ENCODE measurements around the gene TUT4.

Gene TUT4

GRCh38 chr1:52569449-52570210 is 16.7 kb upstream of the TUT4 start:
- DNase-seq: no peak

DNA sequence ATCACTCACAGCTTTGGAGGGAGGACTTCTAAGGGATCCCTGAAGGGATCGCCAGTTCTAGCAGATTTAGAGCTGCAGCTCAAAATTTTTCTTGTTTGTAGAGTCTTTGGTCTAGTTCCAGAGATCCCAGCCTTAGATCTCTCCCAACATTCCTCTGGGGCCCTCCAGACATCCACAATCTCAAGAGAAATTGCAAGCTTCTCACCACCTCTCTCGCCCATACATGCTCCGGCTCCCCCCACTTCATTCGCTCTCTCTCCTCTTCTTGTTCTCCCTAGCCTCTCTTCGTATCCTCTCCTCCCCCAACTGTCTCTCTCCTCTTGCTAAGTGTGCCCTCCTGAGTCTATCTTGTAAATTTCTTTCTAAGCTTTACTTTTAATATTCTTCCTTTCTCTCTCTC is 15.1 kb upstream of the TUT4 start:
- DNase-seq: no peak

- no peak for DNase-seq
These were observed 9.9 kb upstream of the TUT4 start for GRCh38 chr1:52562766-52563165.

GRCh38 chr1:52559875-52560274 is 7.0 kb upstream of the TUT4 start:
- no peak for DNase-seq

DNA sequence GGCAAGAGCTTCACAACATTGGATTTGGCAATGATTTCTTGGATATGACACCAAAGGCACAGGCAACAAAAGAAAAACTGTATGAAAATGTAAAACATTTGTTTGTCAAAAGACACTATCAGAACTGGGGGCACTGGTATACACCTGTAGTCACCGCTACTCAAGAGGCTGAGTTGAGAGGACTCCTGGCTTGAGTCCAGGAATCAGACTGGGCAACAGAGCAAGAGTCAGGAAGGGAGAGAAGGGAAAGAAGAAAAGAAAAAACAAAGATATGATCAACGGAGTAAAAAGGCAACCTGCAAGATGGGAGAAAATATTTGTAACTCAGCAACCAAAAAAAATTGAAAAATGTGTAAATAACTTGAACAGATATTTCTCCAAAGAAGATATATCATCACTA is 6.0 kb upstream of the TUT4 start:
- no peak for DNase-seq

- DNase-seq: no peak
These were observed 3.9 kb upstream of the TUT4 start for GRCh38 chr1:52556641-52557360.

- no peak for DNase-seq
These were observed 1.9 kb upstream of the TUT4 start for GRCh38 chr1:52554756-52555155.

DNA sequence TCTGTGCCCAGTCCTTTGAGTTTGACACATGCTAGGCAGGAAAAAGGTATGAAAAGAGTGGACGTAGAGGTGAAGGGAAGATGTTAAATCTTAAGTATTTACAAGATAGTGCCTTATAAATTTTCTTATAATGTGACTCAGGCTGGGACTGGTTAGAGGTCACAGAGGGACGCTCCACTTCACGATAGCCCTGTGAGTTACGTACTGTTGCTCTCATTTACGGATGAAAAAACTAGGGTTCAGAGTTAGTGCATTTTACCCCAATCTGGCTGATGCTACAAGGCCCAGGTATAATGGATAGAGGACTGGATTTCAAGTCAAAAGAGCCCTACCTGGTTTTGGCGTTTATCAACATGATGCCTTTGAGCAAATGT is 1.4 kb upstream of the TUT4 start:
- DNase-seq: no peak

DNA sequence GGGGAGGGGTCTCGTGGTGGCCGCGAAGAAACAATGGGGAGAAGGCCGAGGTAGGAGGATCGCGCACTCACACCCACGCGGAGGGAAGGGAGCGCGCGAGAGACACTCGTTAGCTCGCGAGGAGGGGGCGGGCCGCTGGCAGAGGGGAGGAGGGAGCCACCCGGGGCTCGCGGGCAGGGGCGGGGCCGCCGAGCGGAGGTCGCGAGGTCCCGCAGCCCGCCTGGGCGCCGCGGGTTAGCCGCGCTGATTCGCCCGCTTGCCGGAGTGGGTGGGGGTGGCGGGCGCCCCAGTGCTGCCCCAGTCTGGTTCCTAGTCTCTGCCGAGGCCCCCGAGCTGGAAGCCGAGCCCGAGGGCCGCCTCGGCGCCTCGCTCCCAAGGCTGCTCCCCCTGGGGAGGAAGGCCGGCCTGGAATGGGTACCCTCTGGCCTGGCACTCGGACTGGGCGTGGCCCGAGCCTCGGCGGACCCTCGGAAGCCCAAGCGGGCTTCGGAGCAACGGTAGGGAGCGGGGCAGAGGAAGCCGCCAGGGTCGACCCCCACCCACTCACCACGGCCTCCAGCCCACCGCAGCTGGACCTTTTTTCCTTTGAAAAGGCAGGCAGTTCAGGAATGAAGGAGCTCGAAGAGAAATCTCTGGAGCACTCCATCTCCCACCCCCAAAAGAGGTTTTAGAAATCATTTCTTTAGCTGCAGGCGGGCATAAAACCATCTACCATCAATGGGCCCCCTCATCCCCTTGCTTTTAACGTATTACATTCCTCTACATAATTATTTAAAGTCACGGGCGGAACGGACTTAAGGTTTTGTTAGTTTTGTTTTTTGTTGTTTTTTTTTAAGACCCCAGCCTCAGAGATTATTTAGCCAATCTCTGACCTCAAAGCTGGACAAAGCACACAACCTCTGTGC is 722 bp upstream of the TUT4 start:
- peak; percentile 91 for DNase-seq

DNA sequence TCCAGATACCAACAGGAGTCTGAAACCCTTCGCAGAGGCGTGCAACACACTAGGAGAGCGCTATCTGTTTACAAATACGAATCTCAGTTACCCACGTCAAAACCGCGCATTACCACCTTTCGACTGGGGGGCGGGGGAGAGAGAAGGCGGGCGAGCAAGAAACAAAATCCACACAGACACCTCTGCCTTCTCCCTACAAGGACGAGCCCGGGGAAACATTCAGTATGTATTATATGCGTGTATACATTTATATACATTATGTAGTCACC is 722 bp downstream of the TUT4 start:
- DNase-seq: peak; percentile 68

DNA sequence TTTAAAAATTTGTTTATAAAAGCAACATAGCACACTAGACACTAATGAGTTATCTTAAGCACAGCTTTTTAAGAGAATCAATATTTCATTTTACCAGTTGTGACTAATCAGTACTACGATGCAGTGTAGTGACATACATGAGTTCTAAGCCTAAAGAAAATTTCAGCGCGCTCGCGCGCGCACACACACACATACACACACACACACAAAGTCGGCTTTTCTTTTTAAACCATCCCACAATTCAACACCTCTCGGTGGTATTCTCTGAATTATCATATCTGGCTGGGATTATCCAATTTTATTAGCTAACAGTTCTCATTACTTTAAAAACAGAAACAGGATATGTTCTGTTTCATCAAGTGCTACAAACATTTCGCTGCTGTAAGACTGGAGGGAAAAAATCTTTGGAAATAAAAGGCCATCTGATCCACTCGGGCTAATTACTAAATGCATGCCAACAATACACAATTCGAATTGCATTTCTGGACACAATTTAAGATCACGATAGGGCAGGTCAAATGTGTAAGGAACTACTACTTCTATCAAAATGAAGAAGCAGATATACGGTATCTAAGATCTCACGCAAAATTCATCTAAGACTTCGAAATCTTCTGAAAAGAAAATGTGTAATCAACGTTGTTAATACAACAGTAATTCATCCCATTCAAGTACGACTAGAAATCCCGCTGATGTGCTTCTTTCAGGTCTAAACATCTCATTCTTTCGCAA is 1.2 kb downstream of the TUT4 start:
- DNase-seq: peak; percentile 40

DNA sequence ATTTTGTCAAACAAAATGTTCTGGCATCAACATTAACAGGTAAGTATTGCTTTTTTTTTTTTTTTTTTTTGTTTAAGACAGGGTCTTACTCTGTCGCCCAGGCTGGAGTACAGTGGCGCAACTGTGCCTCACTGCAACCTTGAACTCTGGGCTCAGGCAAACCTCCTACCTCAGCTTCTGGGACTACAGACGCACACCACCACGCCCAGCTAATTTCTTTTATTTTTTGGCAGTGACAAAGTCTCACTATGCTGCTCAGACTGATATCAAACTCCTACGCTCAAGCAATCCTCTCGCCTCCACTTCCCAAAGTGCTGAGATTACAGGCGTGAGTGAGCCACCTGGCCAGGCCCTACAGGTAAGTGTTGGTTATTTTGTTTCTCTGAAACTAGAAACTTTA is 2.4 kb downstream of the TUT4 start:
- no peak for DNase-seq

- DNase-seq: no peak
These were observed 3.6 kb downstream of the TUT4 start for GRCh38 chr1:52549267-52549666.

GRCh38 chr1:52546852-52547251 is 6.0 kb downstream of the TUT4 start:
- DNase-seq: no peak

DNA sequence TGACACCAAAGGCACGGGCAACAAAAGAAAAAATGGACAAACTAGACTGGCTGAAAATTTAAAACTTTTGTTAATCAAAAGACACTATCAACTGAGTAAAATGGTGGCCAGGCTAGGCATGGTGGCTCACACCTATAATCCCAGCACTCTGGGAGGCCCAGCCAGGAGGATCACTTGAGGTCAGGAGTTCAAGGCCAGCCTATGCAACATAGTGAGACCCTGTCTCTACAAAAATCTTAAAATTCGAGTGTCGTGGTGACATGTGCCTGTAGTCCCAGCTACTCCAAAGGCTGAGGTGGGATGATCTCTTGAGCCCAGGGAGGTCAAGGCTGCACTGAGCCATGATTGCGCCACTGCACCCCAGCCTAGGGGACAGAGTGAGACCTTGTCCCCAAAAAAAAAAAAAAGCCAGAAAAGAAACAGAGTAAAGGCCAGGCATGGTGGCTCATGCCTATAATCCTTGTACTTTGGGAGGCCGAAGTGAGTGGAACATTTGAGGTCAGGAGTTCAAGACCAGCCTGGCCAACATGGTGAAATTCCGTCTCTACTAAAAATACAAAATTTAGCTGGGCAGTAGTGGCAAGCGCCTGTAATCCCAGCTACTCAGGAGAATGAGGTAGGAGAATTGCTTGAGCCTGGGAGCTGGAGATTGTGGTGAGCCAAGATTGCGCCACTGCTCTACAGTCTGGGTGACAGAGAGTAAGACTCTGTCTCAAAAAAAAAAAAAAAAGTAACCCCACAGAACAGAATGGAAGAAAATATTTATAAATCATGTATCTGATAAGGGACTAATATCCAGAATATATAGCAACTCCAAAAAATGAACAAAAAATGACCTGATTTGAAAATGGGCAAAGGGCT is 8.0 kb downstream of the TUT4 start:
- DNase-seq: no peak

DNA sequence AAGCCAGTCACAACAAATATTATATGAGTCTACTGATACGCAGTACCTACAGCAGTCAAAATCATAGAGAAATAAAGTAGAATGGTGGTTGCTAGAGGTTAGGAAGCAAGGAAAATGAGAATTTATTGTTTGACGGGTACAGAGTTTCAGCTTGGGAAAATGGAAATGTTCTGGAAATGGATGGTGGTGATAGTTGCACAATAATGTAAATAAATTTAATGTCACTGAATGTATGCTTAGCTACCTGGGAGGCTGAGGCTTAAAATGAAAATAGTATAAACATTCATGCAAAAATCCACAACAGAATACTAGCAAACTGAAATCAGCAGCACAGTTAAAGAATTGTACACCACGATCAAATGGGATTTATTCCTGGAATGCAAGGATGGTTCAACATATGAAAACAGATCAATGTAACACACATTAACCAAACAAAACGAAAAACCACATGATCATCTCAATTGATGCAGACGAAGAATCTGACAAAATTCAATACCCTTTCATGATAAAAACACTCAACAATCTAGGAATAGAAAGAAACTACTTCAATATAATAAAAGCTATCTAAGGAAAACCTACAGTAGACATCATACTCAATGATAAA is 10.7 kb downstream of the TUT4 start:
- no peak for DNase-seq

DNA sequence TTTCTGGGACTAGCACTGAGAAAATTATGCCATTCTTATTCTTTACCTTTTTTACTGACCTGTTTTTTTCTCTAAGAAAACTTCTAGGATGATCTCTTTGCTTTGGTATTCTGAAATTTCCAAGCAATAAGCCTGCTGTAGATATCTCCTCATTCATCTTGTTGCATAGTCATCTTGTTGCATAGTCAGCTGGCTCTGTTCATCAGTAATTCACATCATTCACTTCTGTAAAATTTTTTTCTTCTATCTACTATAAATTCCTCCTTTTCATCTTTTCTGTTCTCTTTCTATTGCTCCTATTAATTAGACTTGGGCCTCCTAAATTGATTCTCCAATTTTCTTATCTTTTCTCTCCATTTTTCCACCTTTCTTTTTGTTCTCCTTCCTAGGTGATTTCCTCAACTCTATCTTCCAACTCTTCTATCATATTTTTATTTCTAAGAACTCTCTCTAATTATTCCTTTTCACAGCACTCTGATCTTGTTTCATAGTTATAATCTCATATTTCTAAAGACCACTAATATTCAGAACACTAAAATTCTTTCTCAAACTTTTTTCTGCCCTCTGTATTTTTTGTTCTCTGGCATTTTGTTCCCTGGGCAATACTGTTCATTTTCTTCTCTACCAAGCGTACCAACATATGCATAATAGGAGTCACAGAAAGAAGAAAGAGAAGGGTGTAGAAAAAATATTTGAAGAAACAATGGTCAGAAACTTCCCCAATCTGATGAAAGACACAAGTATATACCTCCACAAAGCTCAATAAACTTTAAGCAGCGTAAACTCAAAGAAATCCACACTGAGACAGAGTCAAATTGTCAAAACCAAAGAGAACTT is 17.7 kb downstream of the TUT4 start:
- DNase-seq: no peak

GRCh38 chr1:52533713-52534112 is 19.2 kb downstream of the TUT4 start:
- DNase-seq: no peak

GRCh38 chr1:52532731-52533327 is 20.1 kb downstream of the TUT4 start:
- DNase-seq: no peak

GRCh38 chr1:52532247-52532646 is 20.6 kb downstream of the TUT4 start:
- no peak for DNase-seq
